Endodermal cell (in vitro differentiated cells): ENCODE results near the gene SLC5A8. TPM values are rescaled to one million over a fixed set of nuclear protein-coding genes. Genes with fewer than 3 reads are reported as not detected.
A peak's percentile ranks its signal among the peaks of the same experiment; 100 is the strongest.

Experiments used
- DNase-seq: peaks from one replicate; pipeline ENCODE4 v3.0.0-alpha.2; 2017
- H3K27ac ChIP-seq: 2 replicates; pipeline ENCODE4 v1.5.1; 2013; ENCODE audit warnings: mild to moderate bottlenecking, low read depth, low read length, moderate library complexity
- H3K27me3 ChIP-seq: 2 replicates; pipeline ENCODE4 v1.6.1; 2013; ENCODE audit warnings: mild to moderate bottlenecking, low read length, moderate library complexity; ENCODE audit not compliant: insufficient read depth, control insufficient read depth, poor library complexity, severe bottlenecking
- H3K36me3 ChIP-seq: 2 replicates; pipeline ENCODE4 v1.7.0; 2013; ENCODE audit warnings: mild to moderate bottlenecking, low read length, moderate library complexity; ENCODE audit not compliant: control insufficient read depth, insufficient read depth
- H3K4me1 ChIP-seq: one replicate; pipeline ENCODE4 v1.7.0; 2013; ENCODE audit warnings: low read length; ENCODE audit not compliant: control insufficient read depth, insufficient read depth
- H3K4me3 ChIP-seq: 2 replicates; pipeline ENCODE4 v1.5.1; 2013; ENCODE audit warnings: mild to moderate bottlenecking, low read length, moderate library complexity
- H3K9ac ChIP-seq: 2 replicates; pipeline ENCODE4 v1.6.1; 2013; ENCODE audit warnings: mild to moderate bottlenecking, low read length, moderate library complexity; ENCODE audit not compliant: poor library complexity, severe bottlenecking; ENCODE audit errors: extremely low read depth
- H3K9me3 ChIP-seq: 2 replicates; pipeline ENCODE4 v1.6.1; 2013; ENCODE audit warnings: mild to moderate bottlenecking, low read length, moderate library complexity; ENCODE audit not compliant: control insufficient read depth
- H3K27ac Mint-ChIP-seq: 2 replicates; pipeline ENCODE4 v1.8.0; 2020; ENCODE audit warnings: mixed read lengths
- H3K27me3 Mint-ChIP-seq: 2 replicates; pipeline ENCODE4 v1.8.0; 2021; ENCODE audit warnings: mild to moderate bottlenecking, mixed read lengths; ENCODE audit not compliant: insufficient read depth
- H3K36me3 Mint-ChIP-seq: 2 replicates; pipeline ENCODE4 v1.8.0; 2020; ENCODE audit warnings: low read depth, mixed read lengths
- H3K4me1 Mint-ChIP-seq: 2 replicates; pipeline ENCODE4 v1.8.0; 2020; ENCODE audit warnings: mixed read lengths
- H3K4me3 Mint-ChIP-seq: 2 replicates; pipeline ENCODE4 v1.8.0; 2020; ENCODE audit warnings: mild to moderate bottlenecking, moderate library complexity, mixed read lengths
- H3K9me3 Mint-ChIP-seq: 2 replicates; pipeline ENCODE4 v1.8.0; 2020; ENCODE audit warnings: mild to moderate bottlenecking, mixed read lengths
- CTCF ChIP-seq: fragments of 200-600 bp; sonication (generic); conservative IDR thresholded peaks from 2 replicates; pipeline ENCODE4 v1.5.0; 2021; ENCODE audit warnings: antibody characterized with exemption, mild to moderate bottlenecking
- WGBS, 2 experiments: methylation state at CpG; one replicate each; pipeline versions ENCODE4 v1.1.5 to v1.1.7; 2013; ENCODE audit warnings: missing lambda C conversion rate in 2 of 2, mixed read lengths in 1 of 2; ENCODE audit not compliant: insufficient coverage in 1 of 2, insufficient read length in 1 of 2; 5-methylcytosine and 5-hydroxymethylcytosine counted together
- long read RNA-seq, 4 experiments: library from polyadenylated mRNA in 2 of 4; library from RNA in 1 of 4; library from capped mRNA in 1 of 4; stranded (forward) in 3 of 4; unstranded in 1 of 4; transcript quantifications; one replicate each; pipeline ENCODE4 v2.0.0, GENCODE V29; 2020 to 2021; ENCODE audit warnings: inconsistent platforms in 1 of 4
- polyA plus RNA-seq, 2 experiments: library from polyadenylated mRNA; stranded (reverse); fragments of 50-300 nt; gene quantifications; one replicate each; pipeline ENCODE4 v1.2.3, GENCODE V29; 2013
- total RNA-seq, 2 donors: library from RNA; stranded (reverse); fragmentation: NEBNext Ultra II Directional in 1 of 2; extraction: Animal tissue kit (Norgen Biotek cat#: 25700) in 1 of 2; gene quantifications; 2 replicates in 1 of 2; 3 replicates in 1 of 2; pipeline ENCODE4 v1.2.1, GENCODE V29; 2021

SLC5A8 gene, protein sequence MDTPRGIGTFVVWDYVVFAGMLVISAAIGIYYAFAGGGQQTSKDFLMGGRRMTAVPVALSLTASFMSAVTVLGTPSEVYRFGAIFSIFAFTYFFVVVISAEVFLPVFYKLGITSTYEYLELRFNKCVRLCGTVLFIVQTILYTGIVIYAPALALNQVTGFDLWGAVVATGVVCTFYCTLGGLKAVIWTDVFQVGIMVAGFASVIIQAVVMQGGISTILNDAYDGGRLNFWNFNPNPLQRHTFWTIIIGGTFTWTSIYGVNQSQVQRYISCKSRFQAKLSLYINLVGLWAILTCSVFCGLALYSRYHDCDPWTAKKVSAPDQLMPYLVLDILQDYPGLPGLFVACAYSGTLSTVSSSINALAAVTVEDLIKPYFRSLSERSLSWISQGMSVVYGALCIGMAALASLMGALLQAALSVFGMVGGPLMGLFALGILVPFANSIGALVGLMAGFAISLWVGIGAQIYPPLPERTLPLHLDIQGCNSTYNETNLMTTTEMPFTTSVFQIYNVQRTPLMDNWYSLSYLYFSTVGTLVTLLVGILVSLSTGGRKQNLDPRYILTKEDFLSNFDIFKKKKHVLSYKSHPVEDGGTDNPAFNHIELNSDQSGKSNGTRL
- total RNA-seq, result not detected
- polyA plus RNA-seq (2013, experiment 1 of 2), result not detected
- polyA plus RNA-seq (2013, experiment 2 of 2), result not detected
- long read RNA-seq, experiment 1, result 0 reads
- long read RNA-seq, experiment 2, result 0 reads
- long read RNA-seq, experiment 3, partial matches to known transcripts, result 0 of 1 reads
- long read RNA-seq, experiment 3, other reads (novel, unspliced or antisense), result 1 of 1 reads
- long read RNA-seq, experiment 4, result 0 reads

DNA sequence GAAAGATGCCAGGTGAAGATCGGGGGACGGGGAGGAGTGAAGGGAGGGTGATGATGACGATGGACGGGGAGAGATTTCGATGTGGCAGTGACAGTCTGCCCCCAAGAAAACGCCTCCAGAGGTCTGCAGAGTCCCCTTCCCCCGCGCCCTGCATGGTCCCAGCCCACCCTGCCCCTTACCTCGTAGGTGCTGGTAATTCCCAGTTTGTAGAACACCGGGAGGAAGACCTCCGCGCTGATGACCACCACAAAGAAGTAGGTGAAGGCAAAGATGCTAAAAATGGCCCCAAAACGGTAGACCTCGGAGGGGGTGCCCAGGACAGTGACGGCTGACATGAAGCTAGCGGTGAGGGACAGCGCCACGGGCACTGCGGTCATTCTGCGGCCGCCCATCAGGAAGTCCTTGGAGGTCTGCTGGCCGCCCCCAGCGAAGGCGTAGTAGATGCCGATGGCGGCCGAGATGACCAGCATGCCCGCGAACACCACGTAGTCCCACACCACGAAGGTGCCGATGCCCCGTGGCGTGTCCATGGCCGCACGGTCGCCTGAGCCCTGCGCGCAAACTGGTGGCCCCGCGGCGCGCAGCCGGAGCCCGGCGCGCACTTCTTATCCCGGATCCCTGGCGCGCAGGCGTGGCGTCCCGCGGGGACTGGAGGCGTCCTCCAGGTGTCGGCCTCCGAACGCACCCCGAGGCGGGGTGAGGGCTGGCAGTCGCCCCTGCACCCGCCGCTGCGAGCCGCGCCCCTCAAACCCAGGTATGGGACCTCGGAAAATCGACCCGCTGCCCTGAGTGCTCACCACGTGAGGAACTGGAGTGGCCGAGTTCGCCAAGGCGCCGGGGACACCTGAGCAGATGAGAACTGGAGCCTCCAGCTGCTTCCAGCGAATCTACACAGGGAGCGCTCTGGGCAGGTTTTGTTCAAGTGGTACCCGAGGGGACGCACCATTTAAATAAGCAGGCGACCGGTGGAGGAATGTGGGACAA is at the start of gene SLC5A8:
Gene SLC5A8 (minus strand): TSS at position 920 of the 984 bp plus-strand sequence. CDS start 390 bp downstream, at position 530.
- Mint-ChIP-seq H3K4me3 (peak within 1 kb of the TSS; percentile 49), H3K36me3 (peaks cover 3% of the 10 kb centered on the region), H3K27ac (no peak within 1 kb of the TSS), H3K27me3 (peaks cover 72% of the 10 kb centered on the region), H3K9me3 (peaks cover 11% of the 10 kb centered on the region), H3K4me1 (no peaks in the 10 kb centered on the region)
- 17% methylated on average over 16 to 80 of the region's 80 CpGs for WGBS, 2 experiments
- peaks cover 69% of the 10 kb centered on the region for H3K27me3 ChIP-seq
- H3K4me1 ChIP-seq, result no peaks in the 10 kb centered on the region
- H3K9ac ChIP-seq, result no peak within 1 kb of the TSS
- peak within 1 kb of the TSS; percentile 74 for H3K4me3 ChIP-seq
- TF ChIP-seq CTCF, result no peak
- H3K36me3 ChIP-seq, result no peaks in the 10 kb centered on the region
- no peak within 1 kb of the TSS for H3K27ac ChIP-seq
- DNase-seq, result peak; percentile 85
- H3K9me3 ChIP-seq, result peaks cover 13% of the 10 kb centered on the region

GRCh38 chr12:101257357-101257756 is 47.3 kb upstream of the SLC5A8 start:
- Histone ChIP-seq H3K27me3 (no peaks in the 10 kb centered on the region), H3K36me3 (no peaks in the 10 kb centered on the region), H3K4me1 (no peaks in the 10 kb centered on the region), H3K9me3 (no peaks in the 10 kb centered on the region), H3K4me3 (no peak overlapping the region), H3K27ac (no peak overlapping the region), H3K9ac (no peak overlapping the region)
- peaks cover 3% of the 10 kb centered on the region for H3K4me1 Mint-ChIP-seq
- no peak for DNase-seq
- peaks cover 2% of the 10 kb centered on the region for H3K27me3 Mint-ChIP-seq
- H3K4me3 Mint-ChIP-seq, result no peak overlapping the region
- peaks cover 8% of the 10 kb centered on the region for H3K9me3 Mint-ChIP-seq
- H3K27ac Mint-ChIP-seq, result no peak overlapping the region
- 86 to 92% methylated on average over 4 of the region's 4 CpGs for WGBS, 2 experiments
- no peak for TF ChIP-seq CTCF
- no peaks in the 10 kb centered on the region for H3K36me3 Mint-ChIP-seq

GRCh38 chr12:101256266-101256665 is 46.2 kb upstream of the SLC5A8 start:
- Mint-ChIP-seq H3K36me3 (no peaks in the 10 kb centered on the region), H3K9me3 (peaks cover 8% of the 10 kb centered on the region), H3K4me3 (no peak overlapping the region), H3K27ac (no peak overlapping the region), H3K4me1 (peaks cover 3% of the 10 kb centered on the region), H3K27me3 (peaks cover 2% of the 10 kb centered on the region)
- H3K36me3 ChIP-seq, result no peaks in the 10 kb centered on the region
- no peaks in the 10 kb centered on the region for H3K27me3 ChIP-seq
- H3K9me3 ChIP-seq, result no peaks in the 10 kb centered on the region
- H3K4me1 ChIP-seq, result no peaks in the 10 kb centered on the region
- 78 to 79% methylated on average over 4 of the region's 4 CpGs for WGBS, 2 experiments
- DNase-seq, result no peak
- H3K4me3 ChIP-seq, result no peak overlapping the region
- no peak overlapping the region for H3K9ac ChIP-seq
- TF ChIP-seq CTCF, result no peak
- H3K27ac ChIP-seq, result no peak overlapping the region
